B cell (primary cell): ENCODE data around the gene ISM1. TPM values are rescaled to one million over a fixed set of nuclear protein-coding genes. Genes with fewer than 3 reads are reported as not detected.

Experiments
- ATAC-seq: fragments of 200-7000 bp; cut with Tn5 transposase; one replicate; pipeline ENCODE4 v1.10.0; 2021; ENCODE audit warnings: low read depth, mild to moderate bottlenecking, moderate number of reproducible peaks, moderate library complexity
- CTCF ChIA-PET: fragments of 350-600 bp; sonication (Branson Sonifier 250); formaldehyde crosslinking; loops from one replicate; lab custom pipeline; 2021; ENCODE audit warnings: antibody characterized with exemption, inconsistent platforms; lab: Charles Lee
- POLR2A ChIA-PET: fragments of 350-600 bp; sonication (Branson Sonifier 250); formaldehyde crosslinking; loops from one replicate; lab custom pipeline; 2021; ENCODE audit warnings: antibody characterized with exemption; lab: Charles Lee
- DNase-seq: peaks from one replicate; pipeline ENCODE4 v3.0.0; 2013
- H2AFZ ChIP-seq: 2 replicates; pipeline ENCODE4 v1.6.1; 2012; ENCODE audit warnings: mild to moderate bottlenecking, low read depth, low read length; ENCODE audit not compliant: insufficient read depth, poor library complexity, severe bottlenecking
- H3K27ac ChIP-seq, 2 donors: 1 replicate in 1 of 2; 2 replicates in 1 of 2; pipeline ENCODE4 v1.5.1; 2012 to 2013; ENCODE audit warnings: low read length in 2 of 2, mild to moderate bottlenecking in 2 of 2, moderate library complexity in 1 of 2
- H3K27me3 ChIP-seq, 4 experiments: fragments of 200-600 bp in 1 of 4; sonication (generic) in 1 of 4; replicated peaks in 1 of 4; 1 replicate in 2 of 4; 2 replicates in 2 of 4; pipeline versions ENCODE4 v1.6.1 to v1.7.0; 2013 to 2016; ENCODE audit warnings: low read length in 3 of 4, mild to moderate bottlenecking in 2 of 4, mixed read lengths in 1 of 4, moderate library complexity in 1 of 4; ENCODE audit not compliant: insufficient read depth in 4 of 4, control insufficient read depth in 3 of 4; ENCODE audit errors: control extremely low read depth in 1 of 4
- H3K36me3 ChIP-seq, 2 experiments: replicated peaks in 1 of 2; 1 replicate in 1 of 2; 2 replicates in 1 of 2; pipeline versions ENCODE4 v1.6.1 to v1.7.1; 2013; ENCODE audit warnings: low read length in 1 of 2; ENCODE audit not compliant: insufficient read depth in 2 of 2, control insufficient read depth in 1 of 2; ENCODE audit errors: control extremely low read depth in 1 of 2, extremely low read depth in 1 of 2
- H3K4me1 ChIP-seq, 2 donors: fragments of 200-600 bp in 1 of 2; sonication (generic) in 1 of 2; 1 replicate in 1 of 2; 2 replicates in 1 of 2; pipeline versions ENCODE4 v1.5.1 to v1.6.1; 2013 to 2017; ENCODE audit warnings: low read length in 2 of 2; ENCODE audit not compliant: control insufficient read depth in 2 of 2, insufficient read depth in 2 of 2
- H3K4me2 ChIP-seq: replicated peaks from 2 replicates; pipeline ENCODE3; 2012; ENCODE audit warnings: mild to moderate bottlenecking, low read depth, low read length; ENCODE audit not compliant: poor library complexity, severe bottlenecking
- H3K4me3 ChIP-seq, 5 experiments: fragments of 200-600 bp in 1 of 5; sonication (generic) in 1 of 5; 1 replicate in 3 of 5; 2 replicates in 2 of 5; pipeline versions ENCODE4 v1.5.1 to v1.7.0; 2011 to 2016; ENCODE audit warnings: low read length in 4 of 5, mild to moderate bottlenecking in 4 of 5, low read depth in 2 of 5, control low read depth in 1 of 5, moderate library complexity in 1 of 5; ENCODE audit not compliant: insufficient read depth in 1 of 5; ENCODE audit errors: control extremely low read depth in 1 of 5, extremely low read depth in 1 of 5
- H3K79me2 ChIP-seq: fragments of 200-600 bp; sonication (generic); one replicate; pipeline ENCODE4 v1.6.0; 2016; ENCODE audit warnings: low read length; ENCODE audit not compliant: control insufficient read depth, insufficient read depth
- H3K9ac ChIP-seq: fragments of 200-600 bp; sonication (generic); 2 replicates; pipeline ENCODE4 v1.6.1; 2017; ENCODE audit warnings: mild to moderate bottlenecking, low read length, moderate library complexity
- H3K9me3 ChIP-seq, 3 donors: one replicate each; pipeline versions ENCODE4 v1.6.1 to v1.7.1; 2013; ENCODE audit warnings: low read length in 2 of 3; ENCODE audit not compliant: control insufficient read depth in 2 of 3, insufficient read depth in 1 of 3; ENCODE audit errors: control extremely low read depth in 1 of 3
- H4K20me1 ChIP-seq: 2 replicates; pipeline ENCODE4 v1.6.0; 2012; ENCODE audit warnings: mild to moderate bottlenecking, low read length; ENCODE audit not compliant: insufficient read depth, control insufficient read depth, poor library complexity, severe bottlenecking
- H3K27ac Mint-ChIP-seq: one replicate; pipeline ENCODE4 v1.8.0; 2021; ENCODE audit warnings: mixed read lengths
- H3K27me3 Mint-ChIP-seq: one replicate; pipeline ENCODE4 v1.8.0; 2021; ENCODE audit warnings: mixed read lengths
- H3K4me1 Mint-ChIP-seq: one replicate; pipeline ENCODE4 v1.8.0; 2021; ENCODE audit warnings: mixed read lengths
- H3K4me3 Mint-ChIP-seq: one replicate; pipeline ENCODE4 v1.8.0; 2021; ENCODE audit warnings: mixed read lengths
- H3K9me3 Mint-ChIP-seq: one replicate; pipeline ENCODE4 v1.8.0; 2022; ENCODE audit warnings: mixed read lengths; ENCODE audit not compliant: insufficient read depth
- EZH2 ChIP-seq: IDR thresholded peaks from 2 replicates; pipeline ENCODE4 v1.6.1; 2012; ENCODE audit warnings: borderline replicate concordance, low read depth, mild to moderate bottlenecking, moderate library complexity, low read length; ENCODE audit not compliant: insufficient read depth, poor library complexity, severe bottlenecking
- WGBS: methylation state at CpG from one replicate; pipeline ENCODE4 v1.1.5; 2013; ENCODE audit warnings: missing lambda C conversion rate; ENCODE audit not compliant: insufficient coverage; 5-methylcytosine and 5-hydroxymethylcytosine counted together
- intact Hi-C: fragments of 100-400 bp; cut with micrococcal nuclease; formaldehyde crosslinking; loops from one replicate; pipeline ENCODE4 v1.10.0; 2022
- polyA plus RNA-seq: library from polyadenylated mRNA; depleted of rRNA; stranded (reverse); fragments of >200 nt; gene quantifications from 2 replicates; pipeline ENCODE4 v1.2.3, GENCODE V29; 2012
- total RNA-seq, 2 donors: library from RNA; stranded (reverse); fragments of 120-200 nt in 1 of 2; gene quantifications; 1 replicate in 1 of 2; 2 replicates in 1 of 2; pipeline versions ENCODE4 v1.2.3 to v1.2.4, GENCODE V29; 2013 to 2022
- TF ChIP-seq, protein P1 (sequence below): fragments of 200-600 bp; IDR thresholded peaks from one replicate; pipeline ENCODE4 v1.8.0; 2022; ENCODE audit warnings: antibody characterized with exemption, mild to moderate bottlenecking

ISM1 gene
- total and polyA plus RNA-seq, 2 donors (not counting 1 experiment from before 2014, with no cell fraction given): not detected

DNA sequence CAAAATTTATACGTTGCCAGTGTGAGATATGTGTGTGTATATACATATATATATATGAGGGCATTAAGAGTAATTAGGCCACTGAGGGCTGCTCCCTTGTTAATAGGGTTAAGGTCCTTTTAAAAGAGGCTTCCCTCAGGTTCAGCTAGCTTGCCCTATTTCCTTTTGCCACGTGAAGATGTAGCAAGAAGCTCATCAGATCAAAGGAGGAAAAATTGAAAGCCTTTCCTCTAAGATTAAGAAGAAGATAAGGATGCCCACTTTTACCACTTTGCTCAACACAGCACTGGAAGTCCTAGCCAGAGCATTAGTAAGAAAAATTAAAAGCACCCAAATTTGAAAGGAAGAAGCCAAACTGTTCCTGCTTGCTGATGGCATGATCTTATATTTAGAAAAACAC lies 33.2 kb upstream of the ISM1 start:
- Mint-ChIP-seq H3K4me3 (no peak overlapping the region), H3K4me1 (no peaks in the 10 kb centered on the region), H3K27me3 (peaks cover 5% of the 10 kb centered on the region), H3K27ac (no peak overlapping the region), H3K9me3 (peaks cover 7% of the 10 kb centered on the region)
- H3K4me3 ChIP-seq: no peak overlapping the region
- H3K9ac ChIP-seq: no peak overlapping the region
- intact Hi-C loops: no loop called here
- ATAC-seq (no peak), DNase-seq (no peak)
- no peak overlapping the region for H3K4me2 ChIP-seq
- H3K79me2 ChIP-seq: no peaks in the 10 kb centered on the region
- H2AFZ ChIP-seq: no peak overlapping the region
- no peaks in the 10 kb centered on the region for H4K20me1 ChIP-seq
- peaks cover 0 to 5% (median 0%) of the 10 kb centered on the region in 3 donors for H3K9me3 ChIP-seq
- no peaks in the 10 kb centered on the region for H3K36me3 ChIP-seq
- WGBS: no CpG with 5 or more reads among the region's 2 CpGs
- ChIA-PET CTCF (no interaction called here), POLR2A (no interaction called here)
- H3K4me1 ChIP-seq: no peaks in the 10 kb centered on the region
- H3K27ac ChIP-seq: no peak overlapping the region
- H3K27me3 ChIP-seq: peaks cover 0 to 3% (median 0%) of the 10 kb centered on the region in 4 experiments
- TF ChIP-seq, protein P1, sequence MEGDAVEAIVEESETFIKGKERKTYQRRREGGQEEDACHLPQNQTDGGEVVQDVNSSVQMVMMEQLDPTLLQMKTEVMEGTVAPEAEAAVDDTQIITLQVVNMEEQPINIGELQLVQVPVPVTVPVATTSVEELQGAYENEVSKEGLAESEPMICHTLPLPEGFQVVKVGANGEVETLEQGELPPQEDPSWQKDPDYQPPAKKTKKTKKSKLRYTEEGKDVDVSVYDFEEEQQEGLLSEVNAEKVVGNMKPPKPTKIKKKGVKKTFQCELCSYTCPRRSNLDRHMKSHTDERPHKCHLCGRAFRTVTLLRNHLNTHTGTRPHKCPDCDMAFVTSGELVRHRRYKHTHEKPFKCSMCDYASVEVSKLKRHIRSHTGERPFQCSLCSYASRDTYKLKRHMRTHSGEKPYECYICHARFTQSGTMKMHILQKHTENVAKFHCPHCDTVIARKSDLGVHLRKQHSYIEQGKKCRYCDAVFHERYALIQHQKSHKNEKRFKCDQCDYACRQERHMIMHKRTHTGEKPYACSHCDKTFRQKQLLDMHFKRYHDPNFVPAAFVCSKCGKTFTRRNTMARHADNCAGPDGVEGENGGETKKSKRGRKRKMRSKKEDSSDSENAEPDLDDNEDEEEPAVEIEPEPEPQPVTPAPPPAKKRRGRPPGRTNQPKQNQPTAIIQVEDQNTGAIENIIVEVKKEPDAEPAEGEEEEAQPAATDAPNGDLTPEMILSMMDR: no peak
- TF ChIP-seq EZH2: no peak

DNA sequence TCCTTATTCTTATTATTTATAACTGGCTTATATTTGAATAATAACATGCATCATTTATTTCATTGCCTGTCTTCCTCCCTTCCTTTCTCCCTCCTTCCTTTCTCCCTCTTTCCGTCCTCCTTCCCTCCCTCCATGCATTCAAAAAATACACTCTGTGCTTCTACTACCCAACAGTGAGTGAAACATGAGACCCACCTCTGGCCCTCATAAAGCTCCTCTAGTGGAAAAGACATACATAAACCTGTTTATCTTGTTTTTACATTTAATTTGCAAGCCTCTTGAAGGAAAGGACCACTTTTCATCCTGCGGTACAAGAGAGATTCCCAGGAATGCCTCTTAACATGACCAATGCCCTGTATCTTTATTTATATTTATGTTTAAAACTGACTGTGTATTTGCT lies 21.8 kb upstream of the ISM1 start:
- Histone ChIP-seq H3K4me1 (no peaks in the 10 kb centered on the region), H3K27ac (no peak overlapping the region), H2AFZ (no peak overlapping the region), H3K36me3 (no peaks in the 10 kb centered on the region), H3K27me3 (peaks cover 0 to 3% (median 0%) of the 10 kb centered on the region in 4 experiments), H3K4me3 (no peak overlapping the region), H3K79me2 (no peaks in the 10 kb centered on the region), H3K9me3 (peaks cover 0 to 2% (median 0%) of the 10 kb centered on the region in 3 donors), H3K9ac (no peak overlapping the region), H3K4me2 (no peak overlapping the region), H4K20me1 (no peaks in the 10 kb centered on the region)
- Mint-ChIP-seq H3K27me3 (peaks cover 3% of the 10 kb centered on the region), H3K4me3 (no peak overlapping the region), H3K27ac (no peak overlapping the region), H3K9me3 (peaks cover 3% of the 10 kb centered on the region), H3K4me1 (peaks cover 3% of the 10 kb centered on the region)
- CTCF ChIA-PET: no interaction called here
- intact Hi-C loops: no loop called here
- 100% methylated on average over 1 of the region's 2 CpGs for WGBS
- POLR2A ChIA-PET: no interaction called here
- no peak for DNase-seq
- no peak for ATAC-seq
- TF ChIP-seq, protein P1: no peak
- TF ChIP-seq EZH2: no peak
